ENCODE measurements around the gene CHCHD3. TPM values are rescaled to one million over a fixed set of nuclear protein-coding genes. Genes with fewer than 3 reads are reported as not detected.

CHCHD3 gene
- total RNA-seq, 1 donor: 99.7 TPM

- H3K4me3 ChIP-seq (ENCODE audit: low read depth, low read length): no peak overlapping the region
- no peak for TF ChIP-seq CTCF (IDR thresholded peaks at IDR 0.05; ENCODE audit: insufficient read depth, low read length)
- no peak for DNase-seq (ENCODE audit: low read depth)
Observed at GRCh38 chr7:132942701-132943100, 139.2 kb downstream of the CHCHD3 start.

- no peak for DNase-seq (ENCODE audit: low read depth)
- no peak for TF ChIP-seq CTCF (IDR thresholded peaks at IDR 0.05; ENCODE audit: insufficient read depth, low read length)
- no peak overlapping the region for H3K4me3 ChIP-seq (ENCODE audit: low read depth, low read length)
Observed at GRCh38 chr7:132941905-132942304, 140.0 kb downstream of the CHCHD3 start.

- TF ChIP-seq CTCF (IDR thresholded peaks at IDR 0.05; ENCODE audit: insufficient read depth, low read length): no peak
- H3K4me3 ChIP-seq (ENCODE audit: low read depth, low read length): no peak overlapping the region
- DNase-seq (ENCODE audit: low read depth): no peak
Observed at GRCh38 chr7:132941428-132941827, 140.5 kb downstream of the CHCHD3 start.

- no peak for TF ChIP-seq CTCF (IDR thresholded peaks at IDR 0.05; ENCODE audit: insufficient read depth, low read length)
- H3K4me3 ChIP-seq (ENCODE audit: low read depth, low read length): no peak overlapping the region
- no peak for DNase-seq (ENCODE audit: low read depth)
Observed at GRCh38 chr7:132940084-132940483, 141.8 kb downstream of the CHCHD3 start.

- no peak for DNase-seq (ENCODE audit: low read depth)
- no peak for TF ChIP-seq CTCF (IDR thresholded peaks at IDR 0.05; ENCODE audit: insufficient read depth, low read length)
- no peak overlapping the region for H3K4me3 ChIP-seq (ENCODE audit: low read depth, low read length)
Observed at GRCh38 chr7:132939495-132939894, 142.4 kb downstream of the CHCHD3 start.

GRCh38 chr7:132937286-132937685, 144.6 kb downstream of the CHCHD3 start:
- no peak for DNase-seq (ENCODE audit: low read depth)
- H3K4me3 ChIP-seq (ENCODE audit: low read depth, low read length): no peak overlapping the region
- TF ChIP-seq CTCF (IDR thresholded peaks at IDR 0.05; ENCODE audit: insufficient read depth, low read length): no peak

GRCh38 chr7:132935608-132936007, 146.3 kb downstream of the CHCHD3 start:
- no peak overlapping the region for H3K4me3 ChIP-seq (ENCODE audit: low read depth, low read length)
- no peak for DNase-seq (ENCODE audit: low read depth)
- TF ChIP-seq CTCF (IDR thresholded peaks at IDR 0.05; ENCODE audit: insufficient read depth, low read length): no peak
